Type B pancreatic cell (in vitro differentiated cells): Measurements from ENCODE around the gene PGPEP1. TPM values are rescaled to one million over a fixed set of nuclear protein-coding genes. Genes with fewer than 3 reads are reported as not detected.
A peak's percentile ranks its signal among the peaks of the same experiment; 100 is the strongest.

Source experiments
- DNase-seq: peaks from one replicate; pipeline ENCODE4 v3.0.0; 2021; ENCODE audit warnings: mixed read lengths; ENCODE audit not compliant: unreplicated experiment; ENCODE audit errors: extremely low spot score
- H3K27ac Mint-ChIP-seq: 2 replicates; pipeline ENCODE4 v1.8.0; 2021; ENCODE audit warnings: mild to moderate bottlenecking, mixed read lengths
- H3K27me3 Mint-ChIP-seq: 2 replicates; pipeline ENCODE4 v1.8.0; 2021; ENCODE audit warnings: mixed read lengths
- H3K36me3 Mint-ChIP-seq: 2 replicates; pipeline ENCODE4 v1.8.0; 2021; ENCODE audit warnings: mixed read lengths
- H3K4me1 Mint-ChIP-seq: one replicate; pipeline ENCODE4 v1.8.0; 2021; ENCODE audit warnings: mixed read lengths; ENCODE audit not compliant: unreplicated experiment
- H3K4me3 Mint-ChIP-seq: 2 replicates; pipeline ENCODE4 v1.8.0; 2021; ENCODE audit warnings: mild to moderate bottlenecking, mixed read lengths
- H3K9me3 Mint-ChIP-seq: 2 replicates; pipeline ENCODE4 v1.8.0; 2021; ENCODE audit warnings: mixed read lengths
- total RNA-seq: library from RNA; stranded (reverse); gene quantifications from 2 replicates; pipeline ENCODE4 v1.2.1, GENCODE V29; 2021; ENCODE audit warnings: low replicate concordance
- TF ChIP-seq, protein P1 (sequence below): fragments of 200-600 bp; sonication (generic); conservative IDR thresholded peaks from 2 replicates; pipeline ENCODE4 v1.5.0; 2021; ENCODE audit warnings: antibody characterized with exemption, mild to moderate bottlenecking

PGPEP1 gene
- total RNA-seq, 1 donor from 2014 or later, result 28.8 TPM

DNA sequence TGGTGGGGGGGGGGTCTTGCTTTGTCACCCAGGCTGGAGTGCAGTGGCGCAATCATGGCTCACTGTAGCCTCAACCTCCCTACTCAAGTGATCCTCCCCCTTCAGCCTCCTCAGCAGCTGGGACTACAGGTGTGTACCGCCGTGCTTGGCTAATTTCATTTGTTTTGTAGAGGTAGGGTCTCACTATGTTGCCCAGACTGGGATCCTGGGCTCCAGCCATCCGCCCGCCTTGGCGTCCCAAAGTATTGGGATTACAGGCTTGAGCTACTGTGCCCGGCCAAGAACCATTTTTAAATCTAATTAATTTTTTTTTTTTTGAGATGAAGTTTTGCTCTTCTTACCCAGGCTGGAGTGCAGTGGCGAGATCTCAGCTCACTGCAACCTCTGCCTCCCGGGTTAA, 40.7 kb upstream of the PGPEP1 start:
- peaks cover 17% of the 10 kb centered on the region for H3K4me1 Mint-ChIP-seq
- no peaks in the 10 kb centered on the region for H3K9me3 Mint-ChIP-seq
- TF ChIP-seq, protein P1, sequence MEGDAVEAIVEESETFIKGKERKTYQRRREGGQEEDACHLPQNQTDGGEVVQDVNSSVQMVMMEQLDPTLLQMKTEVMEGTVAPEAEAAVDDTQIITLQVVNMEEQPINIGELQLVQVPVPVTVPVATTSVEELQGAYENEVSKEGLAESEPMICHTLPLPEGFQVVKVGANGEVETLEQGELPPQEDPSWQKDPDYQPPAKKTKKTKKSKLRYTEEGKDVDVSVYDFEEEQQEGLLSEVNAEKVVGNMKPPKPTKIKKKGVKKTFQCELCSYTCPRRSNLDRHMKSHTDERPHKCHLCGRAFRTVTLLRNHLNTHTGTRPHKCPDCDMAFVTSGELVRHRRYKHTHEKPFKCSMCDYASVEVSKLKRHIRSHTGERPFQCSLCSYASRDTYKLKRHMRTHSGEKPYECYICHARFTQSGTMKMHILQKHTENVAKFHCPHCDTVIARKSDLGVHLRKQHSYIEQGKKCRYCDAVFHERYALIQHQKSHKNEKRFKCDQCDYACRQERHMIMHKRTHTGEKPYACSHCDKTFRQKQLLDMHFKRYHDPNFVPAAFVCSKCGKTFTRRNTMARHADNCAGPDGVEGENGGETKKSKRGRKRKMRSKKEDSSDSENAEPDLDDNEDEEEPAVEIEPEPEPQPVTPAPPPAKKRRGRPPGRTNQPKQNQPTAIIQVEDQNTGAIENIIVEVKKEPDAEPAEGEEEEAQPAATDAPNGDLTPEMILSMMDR, result no peak

DNA sequence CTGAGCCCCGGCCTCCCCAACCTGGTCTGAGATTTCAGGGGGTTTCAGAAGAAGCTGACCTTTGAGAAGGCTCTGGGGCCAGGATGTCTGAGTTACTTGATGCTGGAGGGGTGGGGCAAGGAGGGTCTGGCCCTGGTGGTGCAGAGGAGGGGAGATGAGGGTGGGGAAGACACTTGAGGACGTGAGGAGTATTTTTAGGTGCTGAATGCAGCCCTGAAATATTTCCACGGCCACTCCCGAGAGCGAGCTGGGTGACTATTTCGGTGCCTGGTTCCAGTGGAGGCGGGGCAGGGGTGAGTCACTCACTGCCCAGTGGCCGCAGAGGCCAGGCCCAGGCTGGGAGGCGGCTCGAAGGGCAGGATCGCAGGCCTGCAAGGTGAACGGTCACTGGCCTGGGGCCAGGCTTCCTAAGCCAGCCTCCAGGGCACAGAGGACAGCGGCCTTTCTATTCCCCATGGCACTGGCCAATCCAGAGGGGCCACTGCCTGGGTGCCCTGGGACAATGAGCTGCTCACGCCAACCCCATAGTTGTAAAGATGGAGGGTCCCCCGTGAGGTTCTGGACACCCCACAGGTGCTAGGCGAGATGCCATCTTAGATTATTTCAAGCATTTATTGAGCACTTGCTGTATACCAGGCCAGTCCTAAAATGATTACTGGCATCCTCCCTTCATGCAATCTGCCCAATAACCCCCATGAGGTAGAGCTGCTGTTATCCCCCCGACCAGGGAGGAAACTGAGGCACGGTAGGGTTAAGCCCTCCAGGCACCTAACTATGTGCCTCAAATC, 39.3 kb upstream of the PGPEP1 start:
- H3K27me3 Mint-ChIP-seq, result no peaks in the 10 kb centered on the region
- no peaks in the 10 kb centered on the region for H3K36me3 Mint-ChIP-seq
- no peaks in the 10 kb centered on the region for H3K9me3 Mint-ChIP-seq
- DNase-seq, result no peak
- peaks cover 21% of the 10 kb centered on the region for H3K4me1 Mint-ChIP-seq
- no peak overlapping the region for H3K4me3 Mint-ChIP-seq
- H3K27ac Mint-ChIP-seq, result no peak overlapping the region
- TF ChIP-seq, protein P1, result no peak

More for the DNA sequence above, 40.7 kb upstream of the PGPEP1 start:
- Mint-ChIP-seq H3K4me3 (no peak overlapping the region), H3K27me3 (no peaks in the 10 kb centered on the region), H3K27ac (no peak overlapping the region), H3K36me3 (no peaks in the 10 kb centered on the region)
- DNase-seq, result no peak

DNA sequence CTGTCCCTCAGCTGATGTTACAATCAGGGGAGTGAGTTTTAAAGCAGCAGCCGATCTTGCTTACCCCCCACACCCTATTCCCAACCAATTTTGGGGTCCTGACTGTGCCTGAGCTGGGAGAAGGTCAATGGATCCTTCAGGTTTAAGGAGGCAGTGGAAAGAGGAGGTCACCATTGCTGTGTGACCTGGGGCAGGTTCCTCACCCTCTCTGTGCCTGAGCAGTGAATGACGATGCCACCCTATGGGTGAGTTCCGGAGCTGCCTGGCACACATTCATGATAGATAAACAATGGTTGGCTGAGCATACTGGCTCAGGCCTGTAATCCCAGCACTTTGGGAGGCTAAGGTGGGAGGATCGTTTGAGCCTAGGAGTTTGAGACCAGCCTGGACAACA, 38.7 kb upstream of the PGPEP1 start:
- H3K9me3 Mint-ChIP-seq, result no peaks in the 10 kb centered on the region
- H3K4me1 Mint-ChIP-seq, result peaks cover 24% of the 10 kb centered on the region
- H3K4me3 Mint-ChIP-seq, result no peak overlapping the region
- TF ChIP-seq, protein P1, result no peak
- H3K36me3 Mint-ChIP-seq, result no peaks in the 10 kb centered on the region
- no peak overlapping the region for H3K27ac Mint-ChIP-seq
- no peak for DNase-seq
- no peaks in the 10 kb centered on the region for H3K27me3 Mint-ChIP-seq

DNA sequence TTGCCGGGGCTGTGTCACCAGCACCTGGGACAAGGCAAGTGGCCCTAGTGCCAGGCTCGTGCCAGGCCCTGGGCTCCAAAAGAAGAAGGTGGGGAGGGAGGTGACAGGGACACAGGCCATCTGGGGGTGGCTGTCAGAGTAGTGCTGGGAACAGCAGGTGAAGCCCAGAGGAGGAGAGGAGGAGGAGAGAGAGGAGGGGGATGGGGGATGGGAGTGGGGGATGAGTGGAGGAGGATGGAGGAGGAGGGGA, 36.3 kb upstream of the PGPEP1 start:
- Mint-ChIP-seq H3K27me3 (no peaks in the 10 kb centered on the region), H3K9me3 (no peaks in the 10 kb centered on the region), H3K27ac (peak overlapping the region; percentile 85), H3K4me3 (peak overlapping the region; percentile 77), H3K36me3 (peaks cover 3% of the 10 kb centered on the region), H3K4me1 (peaks cover 24% of the 10 kb centered on the region)
- TF ChIP-seq, protein P1, result no peak
- DNase-seq, result no peak

DNA sequence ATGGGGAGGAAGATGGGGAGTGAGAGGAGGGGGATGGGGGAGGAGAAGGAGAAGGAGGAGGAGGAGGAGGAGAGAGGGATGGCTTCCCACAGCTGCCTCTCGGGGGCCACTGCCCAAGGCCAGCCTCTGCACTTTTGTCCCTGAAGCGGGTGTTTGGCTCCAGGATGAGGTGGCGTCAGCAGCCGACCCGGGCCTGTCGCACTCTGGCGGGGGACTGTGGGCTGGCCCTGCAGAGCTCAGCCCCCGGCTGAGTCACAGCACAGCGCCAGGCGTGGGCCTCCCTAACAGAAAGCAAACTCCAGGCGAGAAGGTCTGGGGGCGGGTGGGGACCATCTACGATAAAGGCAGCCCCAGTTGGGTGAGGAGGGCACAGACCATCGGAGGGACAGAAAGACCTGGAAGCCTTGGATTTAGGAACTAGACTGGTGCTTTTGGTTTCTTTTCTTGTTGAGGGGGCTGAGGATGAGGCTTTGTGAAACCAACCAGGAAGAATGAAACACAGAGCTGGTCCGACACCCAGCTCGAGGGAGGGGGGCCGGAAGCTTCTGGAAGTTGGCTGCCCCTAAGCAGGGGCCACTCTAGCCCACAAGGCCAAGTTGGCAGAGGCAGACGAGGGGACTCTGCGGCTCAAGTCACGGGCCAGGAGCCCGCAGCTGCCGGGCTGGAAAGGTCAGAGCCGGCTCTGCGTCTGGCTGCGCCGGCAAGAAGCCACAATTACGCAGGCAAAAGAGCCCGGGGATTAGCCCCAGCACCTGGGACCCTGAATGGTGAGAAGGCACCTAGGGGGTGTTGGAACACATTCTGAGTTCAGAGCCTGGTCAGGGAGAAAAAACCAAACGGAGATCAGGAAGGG, 35.7 kb upstream of the PGPEP1 start:
- H3K9me3 Mint-ChIP-seq, result no peaks in the 10 kb centered on the region
- peak overlapping the region; percentile 82 for H3K4me3 Mint-ChIP-seq
- TF ChIP-seq, protein P1, result no peak
- peaks cover 3% of the 10 kb centered on the region for H3K36me3 Mint-ChIP-seq
- no peaks in the 10 kb centered on the region for H3K27me3 Mint-ChIP-seq
- peak overlapping the region; percentile 90 for H3K27ac Mint-ChIP-seq
- no peak for DNase-seq
- H3K4me1 Mint-ChIP-seq, result peaks cover 24% of the 10 kb centered on the region
